Suprapubic skin (tissue), 4 donors: ENCODE data around the gene TMEM242. TPM values are rescaled to one million over a fixed set of nuclear protein-coding genes. Genes with fewer than 3 reads are reported as not detected.

ENCODE experiments used
- DNase-seq, 2 donors: peaks; one replicate each; pipeline ENCODE4 v3.0.0-alpha.2; 2019; ENCODE audit warnings: low spot score in 2 of 2
- H3K27ac ChIP-seq: fragments of 200-600 bp; sonication (generic); one replicate; pipeline ENCODE4 v1.5.1; 2019
- H3K27me3 ChIP-seq: fragments of 200-600 bp; sonication (generic); one replicate; pipeline ENCODE4 v1.5.1; 2019
- H3K36me3 ChIP-seq: fragments of 200-600 bp; sonication (generic); one replicate; pipeline ENCODE4 v1.5.1; 2019
- H3K4me1 ChIP-seq: fragments of 200-600 bp; sonication (generic); one replicate; pipeline ENCODE4 v1.5.1; 2019
- H3K4me3 ChIP-seq: fragments of 200-600 bp; sonication (generic); one replicate; pipeline ENCODE4 v1.5.1; 2019; ENCODE audit warnings: mild to moderate bottlenecking
- H3K9me3 ChIP-seq: fragments of 200-600 bp; sonication (generic); one replicate; pipeline ENCODE4 v1.5.1; 2019
- CTCF ChIP-seq, 2 donors: fragments of 200-600 bp in 1 of 2; fragments of 450-650 bp in 1 of 2; sonication (generic) in 1 of 2; IDR thresholded peaks; one replicate each; pipeline ENCODE4 v1.5.1; 2016 to 2019; ENCODE audit warnings: antibody characterized with exemption in 2 of 2, mild to moderate bottlenecking in 1 of 2, moderate library complexity in 1 of 2
- EP300 ChIP-seq: sonication (generic); formaldehyde crosslinking; IDR thresholded peaks from one replicate; pipeline ENCODE4 v1.6.1; 2017; ENCODE audit warnings: antibody characterized with exemption
- POLR2A ChIP-seq, 2 donors: fragments of 450-650 bp; IDR thresholded peaks; one replicate each; pipeline ENCODE4 v1.6.1; 2017; ENCODE audit warnings: antibody characterized with exemption in 2 of 2, mild to moderate bottlenecking in 2 of 2, moderate library complexity in 2 of 2
- POLR2AphosphoS5 ChIP-seq, 3 donors: sonication (generic); formaldehyde crosslinking; IDR thresholded peaks; one replicate each; pipeline ENCODE4 v1.6.1; 2017; ENCODE audit warnings: antibody characterized with exemption in 3 of 3
- WGBS: methylation state at CpG from one replicate; pipeline ENCODE4 v1.1.5; 2018; 5-methylcytosine and 5-hydroxymethylcytosine counted together
- total RNA-seq, 4 donors: library from RNA; depleted of rRNA; stranded (reverse); fragments of >200 nt; gene quantifications; one replicate each; pipeline ENCODE4 v1.1.0, GENCODE V29; 2016

TMEM242 gene
- total RNA-seq, 4 donors from 2014 or later = 3.9 to 5.7 (median 4.6) TPM

- Histone ChIP-seq H3K27me3 (no peaks in the 10 kb centered on the region), H3K36me3 (no peaks in the 10 kb centered on the region), H3K4me3 (no peak overlapping the region), H3K9me3 (no peaks in the 10 kb centered on the region), H3K4me1 (no peaks in the 10 kb centered on the region), H3K27ac (no peak overlapping the region)
- no peak for TF ChIP-seq CTCF (IDR thresholded peaks at IDR 0.05)
- TF ChIP-seq EP300 = no peak
- no peak for TF ChIP-seq POLR2A (IDR thresholded peaks at IDR 0.05)
- TF ChIP-seq POLR2AphosphoS5 (IDR thresholded peaks at IDR 0.05) = no peak
- no peak for DNase-seq
- 86% methylated on average over 9 of the region's 9 CpGs for WGBS
Measured at GRCh38 chr6:157280947-157281346, 42.4 kb downstream of the TMEM242 start.

- DNase-seq = no peak
- Histone ChIP-seq H3K4me1 (peaks cover 5% of the 10 kb centered on the region), H3K4me3 (no peak overlapping the region), H3K27ac (no peak overlapping the region), H3K36me3 (no peaks in the 10 kb centered on the region), H3K9me3 (no peaks in the 10 kb centered on the region), H3K27me3 (no peaks in the 10 kb centered on the region)
- TF ChIP-seq POLR2AphosphoS5 (IDR thresholded peaks at IDR 0.05) (no peak), EP300 (no peak), POLR2A (IDR thresholded peaks at IDR 0.05) (no peak), CTCF (IDR thresholded peaks at IDR 0.05) (no peak)
- 71% methylated on average over 17 of the region's 17 CpGs for WGBS
Measured at GRCh38 chr6:157280157-157280556, 43.2 kb downstream of the TMEM242 start.

DNA sequence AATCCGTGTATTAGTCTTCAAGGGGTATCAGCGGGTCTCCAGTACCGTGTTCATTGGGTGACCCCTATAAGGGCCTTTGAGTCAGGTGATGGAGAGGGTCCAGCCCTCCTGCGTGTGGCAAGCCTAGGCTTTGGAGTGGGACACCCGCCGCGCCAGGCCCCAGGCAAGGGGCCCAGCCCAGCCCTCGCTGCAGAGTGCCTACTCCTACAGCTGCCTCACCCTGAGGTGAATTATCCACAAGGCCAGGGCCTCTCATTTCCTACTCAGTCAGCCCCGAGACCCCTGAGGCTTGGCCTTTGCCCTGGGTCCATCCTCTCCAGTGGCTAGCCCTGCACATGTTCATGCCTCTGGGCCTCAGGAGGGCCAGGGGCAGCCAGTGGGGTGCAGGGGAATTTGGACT lies 45.1 kb downstream of the TMEM242 start:
- Histone ChIP-seq H3K4me1 (peaks cover 20% of the 10 kb centered on the region), H3K36me3 (no peaks in the 10 kb centered on the region), H3K4me3 (no peak overlapping the region), H3K9me3 (no peaks in the 10 kb centered on the region), H3K27me3 (no peaks in the 10 kb centered on the region), H3K27ac (no peak overlapping the region)
- no peak for DNase-seq
- 89% methylated on average over 5 of the region's 9 CpGs for WGBS
- no peak for TF ChIP-seq POLR2A (IDR thresholded peaks at IDR 0.05)
- no peak for TF ChIP-seq CTCF (IDR thresholded peaks at IDR 0.05)
- no peak for TF ChIP-seq POLR2AphosphoS5 (IDR thresholded peaks at IDR 0.05)
- TF ChIP-seq EP300 = no peak

DNA sequence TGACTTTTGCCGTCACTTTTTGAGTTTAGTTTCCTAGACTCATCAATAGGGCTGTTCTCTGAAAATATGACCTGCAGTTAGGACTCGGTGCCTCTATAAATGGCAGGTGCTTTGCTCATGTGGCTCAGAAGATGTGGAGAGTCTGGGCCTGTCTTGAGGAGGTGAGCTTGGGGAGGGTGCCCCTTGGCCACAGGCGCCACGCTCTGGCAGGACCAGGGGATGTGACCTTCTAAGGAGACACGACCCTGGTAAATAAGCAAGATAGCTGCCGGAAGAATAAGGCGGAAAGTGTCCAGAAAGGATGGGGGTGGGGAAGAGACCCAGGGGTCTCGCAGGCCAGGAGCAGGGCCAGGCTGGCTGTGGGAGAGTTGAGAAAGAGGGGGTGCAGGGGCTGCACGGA lies 46.6 kb downstream of the TMEM242 start:
- Histone ChIP-seq H3K27me3 (no peaks in the 10 kb centered on the region), H3K27ac (no peak overlapping the region), H3K4me1 (peaks cover 26% of the 10 kb centered on the region), H3K36me3 (no peaks in the 10 kb centered on the region), H3K4me3 (no peak overlapping the region), H3K9me3 (no peaks in the 10 kb centered on the region)
- WGBS = 89% methylated on average over 9 of the region's 9 CpGs
- DNase-seq = no peak
- TF ChIP-seq EP300 (no peak), CTCF (IDR thresholded peaks at IDR 0.05) (no peak)

DNA sequence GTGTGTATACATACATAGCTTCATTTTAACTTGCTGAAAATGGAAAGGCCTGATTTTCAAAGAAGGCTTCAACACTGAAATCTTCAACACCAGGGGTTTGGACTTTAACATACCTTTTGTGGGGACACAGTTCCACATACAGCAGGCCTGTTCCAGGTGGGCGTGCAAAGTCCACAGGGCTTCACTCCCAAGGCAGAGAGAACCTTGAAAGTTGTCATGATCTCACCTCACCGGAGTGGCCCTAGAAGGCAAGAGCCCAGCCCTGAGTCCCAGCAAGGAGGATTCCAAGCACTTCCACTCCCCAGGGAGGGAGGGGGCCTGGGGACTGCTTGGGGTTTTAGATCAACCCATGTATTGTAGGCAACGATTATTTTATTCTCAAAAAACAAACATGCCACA lies 47.2 kb downstream of the TMEM242 start:
- peaks cover 26% of the 10 kb centered on the region for H3K4me1 ChIP-seq
- 95% methylated on average over 3 of the region's 3 CpGs for WGBS
- no peak for DNase-seq

More for the DNA sequence above, 47.2 kb downstream of the TMEM242 start:
- no peaks in the 10 kb centered on the region for H3K36me3 ChIP-seq
- no peak overlapping the region for H3K4me3 ChIP-seq
- H3K9me3 ChIP-seq = no peaks in the 10 kb centered on the region
- H3K27ac ChIP-seq = no peak overlapping the region
- no peak for TF ChIP-seq EP300
- no peak for TF ChIP-seq CTCF (IDR thresholded peaks at IDR 0.05)
- no peak for TF ChIP-seq POLR2A (IDR thresholded peaks at IDR 0.05)
- TF ChIP-seq POLR2AphosphoS5 (IDR thresholded peaks at IDR 0.05) = no peak
- H3K27me3 ChIP-seq = no peaks in the 10 kb centered on the region
